GM19043 (cell line): ENCODE data around the gene SEC14L5.

Experiments
- ATAC-seq: cut with Tn5 transposase; IDR thresholded peaks from one replicate; pipeline ENCODE4 v1.9.1; 2021; ENCODE audit warnings: low read depth; ENCODE audit not compliant: unreplicated experiment

SEC14L5 gene

DNA sequence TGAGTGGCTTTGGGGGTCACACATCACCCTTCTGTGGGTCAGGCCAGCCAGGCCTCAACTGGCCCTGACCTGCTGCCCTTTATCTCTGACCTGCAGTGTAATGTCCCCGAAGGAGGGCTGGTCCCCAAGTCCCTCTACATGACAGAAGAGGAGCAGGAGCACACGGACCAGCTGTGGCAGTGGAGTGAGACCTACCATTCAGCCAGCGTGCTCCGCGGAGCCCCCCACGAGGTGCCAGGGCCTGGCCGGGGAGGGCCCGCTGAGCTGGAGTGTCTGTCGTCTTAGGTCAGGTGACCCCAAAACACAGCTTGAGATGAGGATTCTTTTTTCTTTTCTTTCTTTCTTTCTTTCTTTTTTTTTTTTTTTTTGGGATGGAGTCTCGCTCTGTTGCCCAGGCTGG, 49.1 kb downstream of the SEC14L5 start:
- no peak for ATAC-seq

DNA sequence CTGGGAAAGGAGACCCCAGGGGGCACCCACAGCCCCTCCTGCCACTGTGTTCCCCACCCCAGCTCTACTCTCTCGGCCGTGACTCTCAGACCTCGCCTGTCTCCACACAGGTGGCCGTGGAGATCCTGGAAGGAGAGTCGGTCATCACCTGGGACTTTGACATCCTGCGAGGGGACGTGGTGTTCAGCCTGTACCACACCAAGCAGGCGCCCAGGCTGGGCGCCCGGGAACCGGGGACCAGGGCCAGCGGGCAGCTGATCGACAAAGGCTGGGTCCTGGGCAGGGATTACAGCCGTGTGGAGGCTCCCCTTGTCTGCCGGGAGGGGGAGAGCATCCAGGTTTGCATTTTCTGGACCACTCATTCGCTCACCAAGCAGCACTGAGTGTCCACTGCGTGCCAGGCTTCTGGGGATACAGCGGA, 50.2 kb downstream of the SEC14L5 start:
- ATAC-seq: no peak

GRCh38 chr16:5010576-5011329, 52.6 kb downstream of the SEC14L5 start:
- no peak for ATAC-seq

- no peak for ATAC-seq
Observed at GRCh38 chr16:5011637-5012036, 53.5 kb downstream of the SEC14L5 start.

GRCh38 chr16:5012887-5013286, 54.8 kb downstream of the SEC14L5 start:
- ATAC-seq: no peak

GRCh38 chr16:5015351-5015750, 57.2 kb downstream of the SEC14L5 start:
- ATAC-seq: no peak

GRCh38 chr16:5015887-5016286, 57.8 kb downstream of the SEC14L5 start:
- no peak for ATAC-seq

DNA sequence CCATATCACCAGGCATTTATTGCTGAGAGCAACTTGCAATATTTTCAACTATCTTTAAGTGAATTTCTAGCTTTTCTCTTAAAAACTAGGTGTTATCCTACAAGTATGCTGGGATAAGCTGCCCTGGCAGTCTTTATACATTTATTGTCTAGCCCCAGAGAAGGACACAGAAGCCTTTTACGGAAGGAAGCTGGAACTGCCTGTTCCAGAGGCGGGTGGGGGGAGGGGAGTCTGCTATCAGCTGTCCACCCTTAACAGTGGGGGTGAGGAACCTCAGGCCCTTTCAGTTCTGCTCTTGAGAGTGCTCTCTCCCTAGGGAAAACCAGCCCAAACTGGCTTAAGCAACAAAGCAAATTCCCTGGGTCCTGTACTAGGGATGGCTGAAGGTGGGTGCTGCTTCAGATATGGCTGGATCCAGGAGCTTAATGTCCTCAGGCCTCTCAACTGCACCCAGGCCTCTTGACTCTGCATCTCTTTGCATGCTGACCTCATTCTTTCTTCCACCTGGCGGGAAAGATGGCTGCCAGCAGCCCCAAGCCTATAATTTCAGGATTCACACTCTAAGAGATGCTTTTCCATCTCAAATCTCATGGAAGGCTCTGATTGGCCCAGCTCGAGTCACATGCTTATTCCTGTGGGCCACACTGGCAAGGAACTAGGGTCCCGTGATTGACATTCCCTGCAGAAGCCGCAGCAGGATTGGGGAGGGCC, 59.0 kb downstream of the SEC14L5 start:
- no peak for ATAC-seq

GRCh38 chr16:5017678-5017969, 59.5 kb downstream of the SEC14L5 start:
- ATAC-seq: no peak

- no peak for ATAC-seq
Observed at GRCh38 chr16:5018793-5019192, 60.7 kb downstream of the SEC14L5 start.

DNA sequence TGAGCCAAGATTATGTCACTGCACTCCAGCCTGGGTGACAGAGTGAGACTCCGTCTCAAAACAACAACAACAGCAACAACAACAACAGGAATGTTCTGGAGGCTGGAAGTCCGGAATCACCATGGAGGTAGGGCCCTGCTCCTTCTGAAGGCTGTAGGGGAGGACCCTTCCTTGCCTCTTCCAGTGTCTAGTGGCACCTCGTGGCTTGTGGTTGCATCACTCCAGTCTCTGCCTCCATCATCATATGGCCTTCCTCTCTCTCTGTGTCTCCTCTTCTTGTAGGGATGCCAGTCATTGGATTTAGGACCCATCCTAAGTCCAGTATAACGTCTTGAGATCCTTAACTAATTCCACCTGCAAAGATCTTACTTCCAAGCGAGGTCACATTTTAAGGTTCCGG, 61.6 kb downstream of the SEC14L5 start:
- no peak for ATAC-seq

GRCh38 chr16:5020551-5020950, 62.4 kb downstream of the SEC14L5 start:
- no peak for ATAC-seq

GRCh38 chr16:5022521-5022920, 64.4 kb downstream of the SEC14L5 start:
- ATAC-seq: no peak

DNA sequence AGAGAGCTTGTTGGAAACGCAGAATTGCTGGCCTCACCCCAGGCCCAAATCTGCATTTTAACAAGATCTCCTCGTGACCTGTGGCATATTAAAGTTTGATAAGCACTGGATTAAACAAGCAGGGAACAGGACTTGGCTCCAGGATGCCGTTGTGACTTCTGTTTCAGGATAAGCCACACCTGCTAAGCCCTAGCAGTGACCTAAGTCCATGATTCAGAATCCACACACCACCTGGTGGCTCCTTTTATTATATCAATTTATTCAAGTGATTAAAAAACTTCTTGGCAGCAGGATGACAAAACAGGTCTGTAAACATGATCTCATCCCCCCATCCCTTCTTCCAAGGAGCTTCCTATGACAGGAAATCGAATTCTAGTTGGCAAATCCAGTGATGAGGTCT, 66.5 kb downstream of the SEC14L5 start:
- ATAC-seq: no peak

DNA sequence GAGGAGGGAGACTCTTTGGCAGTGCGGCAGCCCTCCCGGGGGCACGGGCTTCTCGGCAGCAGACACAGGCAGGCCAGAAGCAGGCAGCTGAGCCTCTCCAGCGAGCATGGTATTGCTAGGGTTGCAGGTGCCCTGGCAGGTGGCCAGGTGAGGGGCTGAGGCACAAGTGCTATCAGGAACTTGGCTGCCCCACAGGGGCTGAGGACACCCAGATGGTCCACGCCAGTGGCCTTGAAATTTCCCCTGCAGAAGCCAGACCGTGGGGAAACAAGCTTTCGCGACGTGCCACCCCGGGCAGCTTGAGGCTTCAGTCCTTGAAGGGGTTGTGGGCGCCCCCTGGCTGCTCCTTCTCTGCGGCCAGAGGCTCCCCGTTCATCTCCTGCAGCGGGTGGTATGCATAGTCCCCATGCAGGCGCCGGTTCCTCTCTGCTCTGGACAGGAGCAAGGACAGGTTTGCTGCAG, 67.1 kb downstream of the SEC14L5 start:
- no peak for ATAC-seq

DNA sequence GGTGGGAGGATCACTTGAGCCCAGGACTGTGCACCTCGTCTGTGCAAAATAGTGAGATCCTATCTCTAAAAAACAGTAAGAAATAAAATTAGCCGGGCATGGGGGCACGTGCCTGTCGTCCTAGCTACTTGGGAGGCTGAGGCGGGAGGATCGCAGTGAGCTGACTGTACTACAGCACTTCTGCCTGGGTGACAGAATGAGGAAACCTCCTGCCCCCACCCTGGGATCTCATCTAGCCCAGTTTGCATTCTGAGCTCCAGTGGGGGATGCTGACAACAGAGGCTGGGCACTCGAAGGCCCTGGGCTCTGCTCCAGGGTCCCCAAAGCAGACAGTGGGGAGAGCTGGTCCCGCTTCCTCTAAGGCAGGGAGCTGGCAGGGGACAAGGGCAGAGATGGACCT, 68.5 kb downstream of the SEC14L5 start:
- ATAC-seq: no peak

DNA sequence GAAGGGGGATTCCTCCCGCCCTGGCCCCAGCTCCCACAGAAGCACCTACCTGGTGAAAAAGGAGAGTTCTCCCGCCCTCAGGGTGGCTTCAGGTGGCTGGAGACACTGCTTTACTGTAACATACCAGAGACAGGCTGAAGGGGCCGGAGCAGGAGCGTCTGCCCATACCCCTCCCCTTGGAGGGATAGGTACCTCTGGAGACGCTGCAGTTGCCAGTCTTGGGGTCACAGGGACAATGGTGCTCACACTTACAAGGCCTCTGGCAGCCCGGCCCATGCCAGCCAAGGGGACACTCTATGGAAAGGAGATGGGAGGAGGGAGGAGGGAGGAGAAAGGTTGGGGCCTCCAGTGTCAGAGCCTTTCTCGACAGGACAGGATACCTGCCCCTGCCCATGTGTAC, 69.0 kb downstream of the SEC14L5 start:
- ATAC-seq: no peak

DNA sequence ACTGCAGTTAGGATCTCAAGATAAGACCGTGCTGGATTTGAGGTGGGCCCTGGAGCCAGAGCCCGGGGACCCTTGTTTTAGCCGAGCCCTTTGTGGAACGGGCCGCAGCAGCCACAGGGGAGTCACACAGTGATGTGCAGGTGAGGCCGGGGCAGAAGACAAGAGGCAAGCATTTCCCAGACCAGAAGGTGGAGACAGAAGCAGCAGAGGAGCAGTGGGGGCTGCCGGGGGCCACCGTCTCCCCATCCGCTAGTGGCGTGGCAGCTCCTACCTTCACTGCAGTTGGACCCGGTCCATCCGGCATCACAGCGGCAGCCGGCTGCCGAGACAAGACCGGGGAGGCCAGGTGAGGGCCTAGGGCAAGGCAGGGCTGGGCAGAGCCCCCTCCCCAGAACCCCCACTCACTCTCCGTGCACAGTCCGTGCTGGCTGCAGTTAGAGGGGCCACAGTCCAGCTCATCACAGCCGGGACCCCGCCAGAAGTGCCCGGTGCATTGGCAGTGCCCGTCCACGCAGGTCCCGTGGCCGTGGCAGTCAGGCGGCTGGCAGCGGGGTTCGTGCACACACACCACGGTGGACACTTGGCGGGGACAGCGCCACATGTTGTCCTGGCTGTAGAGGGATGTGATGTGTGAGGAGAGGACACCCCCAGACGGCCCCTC, 69.6 kb downstream of the SEC14L5 start:
- ATAC-seq: no peak

GRCh38 chr16:5028950-5029475, 70.9 kb downstream of the SEC14L5 start:
- ATAC-seq: no peak

GRCh38 chr16:5030251-5030870, 72.2 kb downstream of the SEC14L5 start:
- ATAC-seq: no peak

DNA sequence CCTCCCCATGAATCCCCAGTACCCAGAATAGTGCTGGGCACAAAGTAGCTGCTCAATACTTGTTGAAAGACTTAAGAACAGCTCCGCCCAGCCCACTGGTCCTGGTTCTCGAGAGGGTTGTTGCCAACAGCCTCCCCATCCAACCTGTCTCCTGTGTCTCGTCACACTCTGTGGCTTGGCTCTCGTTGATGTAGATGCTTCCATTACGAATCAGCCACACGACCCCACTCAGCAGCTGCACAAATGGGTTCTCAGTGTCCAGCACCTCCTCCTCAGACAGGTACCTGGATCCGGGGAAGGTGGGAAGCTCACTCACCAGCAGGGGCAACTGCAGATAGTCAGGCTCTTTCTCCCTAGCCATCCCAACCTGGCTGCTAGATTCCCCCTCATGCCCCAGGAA, 73.5 kb downstream of the SEC14L5 start:
- ATAC-seq: no peak
